Natural killer cell treated with Interleukin-12 subunit alpha and Interleukin-12 subunit beta and Interleukin-15 and Interleukin-18, amount 100 ng/mL, for 72 hours (primary cell): Measurements from ENCODE around the gene GMPPB. TPM values are rescaled to one million over a fixed set of nuclear protein-coding genes. Genes with fewer than 3 reads are reported as not detected.
A peak's percentile ranks its signal among the peaks of the same experiment; 100 is the strongest.
"Not testable (repeated sequence)": the region's sequence is repeated elsewhere in the genome, so short reads cannot be mapped to it uniquely, and the experiment has no call there.

Source experiments
- ATAC-seq, 2 donors: fragments of 150-1000 bp; cut with Tn5 transposase in 1 of 2; sonication (Bioruptor Pico), chemical (Tn5 transposase) in 1 of 2; 2 replicates each; pipeline ENCODE4 v1.10.0; 2021
- DNase-seq: peaks from one replicate; pipeline ENCODE4 v3.0.0; 2022; ENCODE audit warnings: low spot score
- H3K27ac Mint-ChIP-seq, 2 donors: 1 replicate in 1 of 2; 2 replicates in 1 of 2; pipeline ENCODE4 v1.8.0; 2022; ENCODE audit warnings: mixed read lengths in 2 of 2, mild to moderate bottlenecking in 1 of 2, moderate library complexity in 1 of 2
- H3K27me3 Mint-ChIP-seq, 2 donors: 1 replicate in 1 of 2; 2 replicates in 1 of 2; pipeline ENCODE4 v1.8.0; 2022; ENCODE audit warnings: mixed read lengths in 2 of 2
- H3K36me3 Mint-ChIP-seq: one replicate; pipeline ENCODE4 v1.8.0; 2022; ENCODE audit warnings: mixed read lengths
- H3K4me1 Mint-ChIP-seq, 2 donors: 1 replicate in 1 of 2; 2 replicates in 1 of 2; pipeline ENCODE4 v1.8.0; 2022; ENCODE audit warnings: low read depth in 2 of 2, mixed read lengths in 2 of 2, mild to moderate bottlenecking in 1 of 2
- H3K4me3 Mint-ChIP-seq: one replicate; pipeline ENCODE4 v1.8.0; 2022; ENCODE audit warnings: mixed read lengths
- H3K9me3 Mint-ChIP-seq: 2 replicates; pipeline ENCODE4 v1.8.0; 2022; ENCODE audit warnings: mixed read lengths
- total RNA-seq, 2 donors: library from RNA; stranded (reverse); gene quantifications; one replicate each; pipeline ENCODE4 v1.2.3, GENCODE V29; 2022

GMPPB gene
- total RNA-seq, 2 donors from 2014 or later = 83.5 to 110 TPM

DNA sequence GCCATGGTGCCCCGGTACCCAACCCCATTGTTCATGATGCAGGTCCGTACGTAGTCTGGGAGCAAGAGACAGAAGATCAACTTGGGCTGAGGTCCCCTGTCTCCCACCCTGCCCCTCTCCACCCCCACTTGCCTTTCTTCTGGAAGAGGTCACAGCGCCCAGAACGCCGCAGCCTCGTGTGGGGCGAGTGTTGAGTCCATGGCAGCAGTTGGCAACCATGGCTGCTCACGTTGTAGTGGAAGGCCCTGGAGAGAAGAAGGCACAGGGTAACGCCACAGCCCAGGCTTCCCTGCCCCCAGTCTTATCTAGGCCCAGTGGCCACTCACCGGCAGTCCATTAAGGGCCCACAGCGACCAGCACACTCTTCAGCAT, 36.3 kb downstream of the GMPPB start:
- ATAC-seq, H3K9me3 Mint-ChIP-seq, H3K4me3 Mint-ChIP-seq, H3K27ac Mint-ChIP-seq, H3K36me3 Mint-ChIP-seq, DNase-seq, H3K27me3 Mint-ChIP-seq: not testable (repeated sequence)
- H3K4me1 Mint-ChIP-seq = peaks cover 21 to 28% of the 10 kb centered on the region in 2 donors

DNA sequence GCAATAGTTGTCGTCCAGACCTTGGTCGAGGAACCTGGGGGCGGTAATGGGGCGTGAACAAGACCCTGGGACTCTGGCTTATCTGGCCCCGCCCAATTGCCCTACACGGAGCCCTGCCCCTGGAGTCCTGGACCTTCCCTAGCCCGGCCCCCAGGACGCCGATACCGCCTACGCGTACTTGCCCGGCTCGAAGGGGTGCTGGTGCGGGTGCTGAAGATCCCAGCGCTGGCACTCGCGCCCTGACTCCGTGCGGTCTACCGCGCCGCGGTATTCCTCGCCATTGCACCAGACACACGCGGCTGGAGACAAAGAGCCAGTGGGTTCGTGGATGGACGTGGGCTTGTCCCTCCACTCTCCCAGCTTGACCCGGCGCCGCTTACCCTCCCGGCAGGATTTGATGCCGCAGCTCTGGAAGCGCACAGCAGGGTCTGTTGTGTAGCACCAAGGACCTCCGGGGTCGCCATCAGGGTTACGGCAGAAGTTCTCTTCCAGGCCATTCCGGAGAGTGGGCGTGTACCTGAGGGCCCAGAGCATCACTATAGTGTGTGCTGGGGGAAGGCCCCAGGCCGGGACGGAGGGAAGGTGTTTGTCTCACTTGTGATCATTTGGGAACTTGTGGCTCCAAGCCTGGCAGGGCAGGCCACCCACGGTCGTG, 36.9 kb downstream of the GMPPB start:
- not testable (repeated sequence) for H3K4me3 Mint-ChIP-seq, H3K36me3 Mint-ChIP-seq, H3K27ac Mint-ChIP-seq, H3K27me3 Mint-ChIP-seq, DNase-seq, H3K9me3 Mint-ChIP-seq
- ATAC-seq = peak; percentile 43 to 69
- peaks cover 20 to 27% of the 10 kb centered on the region in 2 donors for H3K4me1 Mint-ChIP-seq

DNA sequence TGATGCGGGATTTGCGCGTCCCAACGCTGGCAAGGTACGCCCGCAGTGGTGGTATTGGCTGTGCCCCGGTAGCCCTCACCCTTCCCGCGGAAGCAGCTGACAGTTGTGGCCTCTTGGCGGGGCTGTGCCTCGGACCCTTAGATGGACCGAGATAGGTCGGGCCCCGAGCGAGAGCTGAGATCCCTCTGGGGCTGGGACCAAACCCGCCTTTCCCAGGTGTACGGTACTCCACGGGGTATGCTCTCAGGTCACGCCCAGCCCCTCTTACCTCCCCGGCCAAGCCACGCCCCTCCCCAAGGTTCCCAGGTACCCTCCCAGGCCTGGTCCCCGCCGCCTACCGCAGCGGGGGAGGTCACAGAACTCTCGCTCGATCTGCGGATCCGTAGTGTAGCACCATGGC, 37.4 kb downstream of the GMPPB start:
- H3K4me3 Mint-ChIP-seq, H3K9me3 Mint-ChIP-seq, H3K36me3 Mint-ChIP-seq, H3K27ac Mint-ChIP-seq, DNase-seq, H3K27me3 Mint-ChIP-seq: not testable (repeated sequence)
- peaks cover 20 to 27% of the 10 kb centered on the region in 2 donors for H3K4me1 Mint-ChIP-seq
- peak in 1 of 2 donors; percentile 1 for ATAC-seq

DNA sequence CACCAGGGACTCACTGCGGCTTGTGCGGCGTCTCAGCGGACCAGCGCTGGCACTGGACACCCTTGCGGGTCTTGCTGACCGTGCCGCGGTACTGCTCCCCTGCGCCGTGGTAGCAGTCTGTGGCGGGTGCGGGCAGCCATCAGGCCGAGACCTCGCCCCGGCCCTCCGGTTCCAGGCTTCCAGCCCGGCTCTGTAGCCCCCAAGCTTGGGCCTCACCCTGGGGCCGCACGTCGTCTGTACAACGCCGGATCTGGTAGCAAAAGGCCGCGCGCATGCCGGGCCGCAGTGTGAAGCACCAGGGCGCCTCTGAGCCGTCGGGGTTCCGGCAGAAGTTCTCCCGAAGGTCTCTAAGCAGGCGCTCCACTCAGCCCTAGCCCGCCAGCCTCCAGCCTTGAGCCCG, 37.9 kb downstream of the GMPPB start:
- not testable (repeated sequence) for ATAC-seq, H3K27me3 Mint-ChIP-seq

DNA sequence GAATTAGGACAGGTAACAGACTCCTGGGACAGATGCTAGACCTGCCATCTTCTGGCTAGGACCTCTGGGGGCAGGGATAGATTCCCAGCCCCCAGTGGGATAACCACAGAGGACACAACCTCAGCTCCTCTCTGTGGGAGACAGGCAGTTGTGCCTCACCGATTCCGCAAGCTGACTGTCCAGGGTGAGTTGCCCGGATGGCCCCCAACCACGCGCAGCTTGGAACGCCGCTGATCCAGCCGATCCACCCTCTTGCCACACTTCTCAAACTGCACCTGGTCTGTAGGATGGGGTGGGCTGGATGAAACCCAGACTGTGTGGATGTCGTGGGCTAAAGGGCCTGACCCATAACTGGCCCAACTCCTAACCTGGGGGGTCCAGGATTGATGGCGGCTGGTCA, 38.6 kb downstream of the GMPPB start:
- not testable (repeated sequence) for H3K27ac Mint-ChIP-seq, H3K4me3 Mint-ChIP-seq, H3K27me3 Mint-ChIP-seq, H3K36me3 Mint-ChIP-seq, H3K9me3 Mint-ChIP-seq, DNase-seq, ATAC-seq
- H3K4me1 Mint-ChIP-seq = peaks cover 15 to 16% of the 10 kb centered on the region in 2 donors

More for the DNA sequence above, 37.9 kb downstream of the GMPPB start:
- not testable (repeated sequence) for H3K4me3 Mint-ChIP-seq, H3K36me3 Mint-ChIP-seq, H3K9me3 Mint-ChIP-seq, H3K27ac Mint-ChIP-seq, DNase-seq
- peaks cover 20 to 22% of the 10 kb centered on the region in 2 donors for H3K4me1 Mint-ChIP-seq

DNA sequence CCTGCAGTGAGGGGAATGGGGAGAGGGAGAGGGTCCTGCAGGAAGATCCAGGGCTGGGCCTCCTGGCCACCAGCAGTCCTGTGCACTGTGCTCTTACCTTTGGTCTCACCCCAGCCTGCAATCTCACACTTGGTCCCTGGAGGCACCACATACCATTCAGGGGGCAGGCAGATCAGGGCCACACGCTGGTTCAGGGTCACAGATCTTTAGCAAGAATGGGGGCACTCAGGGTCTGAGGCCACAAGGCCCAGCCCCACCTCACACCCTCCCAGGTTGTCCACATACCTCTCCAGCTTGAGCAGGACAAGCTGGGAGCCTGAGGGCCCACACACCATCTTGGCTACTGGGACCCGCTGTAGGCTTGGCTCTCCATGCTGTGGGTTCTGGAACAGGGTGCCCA, 39.3 kb downstream of the GMPPB start:
- H3K36me3 Mint-ChIP-seq, H3K9me3 Mint-ChIP-seq, DNase-seq, ATAC-seq, H3K4me3 Mint-ChIP-seq, H3K27me3 Mint-ChIP-seq, H3K27ac Mint-ChIP-seq: not testable (repeated sequence)
- peaks cover 15 to 16% of the 10 kb centered on the region in 2 donors for H3K4me1 Mint-ChIP-seq

DNA sequence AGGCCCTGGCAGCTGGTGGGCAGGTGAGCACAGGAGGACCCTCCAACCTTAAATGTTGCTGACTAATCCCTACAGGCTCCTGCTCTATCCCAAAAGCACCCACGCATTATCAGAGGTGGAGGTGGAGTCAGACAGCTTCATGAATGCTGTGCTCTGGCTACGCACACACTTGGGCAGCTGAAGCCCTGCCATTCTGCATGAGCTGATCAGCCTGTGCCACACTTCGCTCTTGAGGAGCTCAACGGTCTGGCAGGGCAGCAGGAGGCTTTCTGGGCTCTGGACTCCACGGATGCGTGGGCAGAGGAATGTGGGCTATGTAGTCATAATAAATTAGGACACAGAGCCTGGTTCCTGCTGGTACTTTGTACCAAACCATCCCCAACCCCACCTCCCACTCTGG, 40.6 kb downstream of the GMPPB start:
- DNase-seq (no peak), ATAC-seq (no peak)
- Mint-ChIP-seq H3K4me1 (peaks cover 8 to 9% of the 10 kb centered on the region in 2 donors), H3K27ac (no peak overlapping the region), H3K4me3 (no peak overlapping the region), H3K27me3 (no peaks in the 10 kb centered on the region), H3K9me3 (no peaks in the 10 kb centered on the region), H3K36me3 (peaks cover 9% of the 10 kb centered on the region)

DNA sequence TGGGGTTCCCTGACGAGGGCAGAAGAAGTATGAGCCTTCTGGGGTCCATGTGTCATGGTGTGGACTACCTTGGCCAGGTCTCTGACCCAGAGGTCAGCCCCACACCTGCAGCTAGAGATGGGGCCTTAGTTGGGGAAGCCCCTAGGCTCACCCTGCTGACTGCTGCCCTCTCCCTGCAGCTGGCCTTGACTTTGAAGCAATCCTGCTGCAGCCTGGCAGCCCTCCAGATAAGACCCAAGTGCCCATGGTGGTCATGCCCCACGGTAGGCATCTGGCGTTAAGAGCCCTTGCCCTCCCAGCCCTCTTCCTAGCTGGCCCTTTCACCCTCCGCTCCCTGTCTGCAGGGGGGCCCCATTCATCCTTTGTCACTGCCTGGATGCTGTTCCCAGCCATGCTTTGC, 42.2 kb downstream of the GMPPB start:
- Mint-ChIP-seq H3K9me3 (no peaks in the 10 kb centered on the region), H3K4me3 (no peak overlapping the region)

DNA sequence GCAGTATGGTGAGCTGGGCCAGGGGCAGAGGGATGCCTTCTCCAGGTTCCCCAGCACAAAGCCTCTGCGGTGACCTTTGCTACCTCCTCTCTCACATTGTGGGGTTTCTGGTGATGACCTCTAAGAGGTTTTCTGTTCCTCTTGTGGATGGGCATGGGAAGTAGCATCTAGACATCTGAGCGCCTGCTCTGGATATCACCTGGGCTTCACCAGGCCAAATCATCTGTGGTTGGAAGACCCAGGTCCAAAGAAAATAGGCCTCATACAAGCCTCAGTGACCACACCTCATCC, 42.6 kb downstream of the GMPPB start:
- peaks cover 10% of the 10 kb centered on the region in 2 donors for H3K4me1 Mint-ChIP-seq
- H3K27me3 Mint-ChIP-seq = no peaks in the 10 kb centered on the region
- DNase-seq (no peak), ATAC-seq (no peak)
- H3K27ac Mint-ChIP-seq = no peak overlapping the region
- H3K36me3 Mint-ChIP-seq = peaks cover 10% of the 10 kb centered on the region
- H3K9me3 Mint-ChIP-seq = no peaks in the 10 kb centered on the region
- no peak overlapping the region for H3K4me3 Mint-ChIP-seq

More for the DNA sequence above, 42.2 kb downstream of the GMPPB start:
- Mint-ChIP-seq H3K4me1 (peaks cover 10% of the 10 kb centered on the region in 2 donors), H3K27me3 (no peaks in the 10 kb centered on the region), H3K27ac (no peak overlapping the region), H3K36me3 (peaks cover 10% of the 10 kb centered on the region)
- ATAC-seq = no peak
- no peak for DNase-seq

DNA sequence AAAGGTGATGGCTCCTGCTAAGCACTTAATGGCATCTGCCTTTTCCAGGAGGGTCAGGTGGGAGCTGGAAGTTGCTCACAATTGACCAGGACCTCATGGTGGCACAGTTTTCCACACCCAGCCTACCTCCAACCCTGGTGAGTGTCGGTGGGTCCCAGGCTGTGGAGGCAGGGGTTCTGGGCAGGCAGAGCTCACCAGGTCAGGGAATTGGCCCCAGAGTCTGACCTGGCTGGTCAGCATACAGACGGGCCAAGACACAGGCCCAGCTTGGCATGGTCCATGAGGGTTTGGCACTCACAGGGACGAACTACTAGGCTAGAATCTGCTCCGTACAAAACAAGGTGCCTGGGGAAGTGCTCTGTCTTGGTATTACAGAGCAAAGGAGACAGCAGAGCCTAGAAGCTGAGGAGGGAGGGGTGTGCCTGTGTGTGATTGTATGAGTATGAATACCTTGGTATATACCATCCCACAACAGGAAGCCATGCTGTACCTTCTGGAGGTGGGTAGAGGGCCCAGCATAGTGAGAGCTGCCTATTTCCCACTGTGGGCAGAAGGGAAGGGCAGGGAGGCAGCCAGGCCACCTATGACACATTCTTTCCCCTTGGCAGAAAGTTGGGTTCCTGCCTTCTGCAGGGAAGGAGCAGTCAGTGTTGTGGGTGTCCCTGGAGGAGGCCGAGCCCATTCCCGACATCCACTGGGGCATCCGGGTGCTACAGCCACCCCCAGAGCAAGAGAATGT, 43.1 kb downstream of the GMPPB start:
- ATAC-seq = no peak
- no peak for DNase-seq
- H3K36me3 Mint-ChIP-seq = peaks cover 10% of the 10 kb centered on the region
- no peak overlapping the region for H3K27ac Mint-ChIP-seq
- H3K27me3 Mint-ChIP-seq = no peaks in the 10 kb centered on the region
- no peaks in the 10 kb centered on the region for H3K9me3 Mint-ChIP-seq
- H3K4me1 Mint-ChIP-seq = peaks cover 13% of the 10 kb centered on the region in 2 donors
- H3K4me3 Mint-ChIP-seq = no peak overlapping the region

DNA sequence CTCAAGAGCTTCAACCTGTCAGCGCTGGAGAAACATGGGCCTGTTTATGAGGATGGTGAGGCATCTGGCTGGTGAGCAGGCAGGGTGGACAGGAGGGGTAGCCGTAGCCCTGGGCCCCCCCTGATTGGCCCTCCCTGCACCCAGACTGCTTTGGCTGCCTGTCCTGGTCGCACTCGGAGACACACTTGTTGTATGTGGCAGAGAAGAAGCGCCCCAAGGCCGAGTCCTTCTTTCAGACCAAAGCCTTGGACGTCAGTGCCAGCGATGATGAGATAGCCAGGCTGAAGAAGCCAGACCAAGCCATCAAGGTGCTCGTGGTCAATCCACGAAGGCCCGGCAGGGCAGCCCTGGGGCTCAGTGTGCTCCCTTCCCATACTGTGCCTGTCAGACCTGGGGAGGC, 47.8 kb downstream of the GMPPB start:
- no peak overlapping the region for H3K4me3 Mint-ChIP-seq
- peaks cover 10% of the 10 kb centered on the region for H3K36me3 Mint-ChIP-seq
- H3K9me3 Mint-ChIP-seq = no peaks in the 10 kb centered on the region
- no peak for DNase-seq
- peaks cover 29 to 36% of the 10 kb centered on the region in 2 donors for H3K4me1 Mint-ChIP-seq
- no peak overlapping the region for H3K27ac Mint-ChIP-seq
- H3K27me3 Mint-ChIP-seq = no peaks in the 10 kb centered on the region
- ATAC-seq = no peak

DNA sequence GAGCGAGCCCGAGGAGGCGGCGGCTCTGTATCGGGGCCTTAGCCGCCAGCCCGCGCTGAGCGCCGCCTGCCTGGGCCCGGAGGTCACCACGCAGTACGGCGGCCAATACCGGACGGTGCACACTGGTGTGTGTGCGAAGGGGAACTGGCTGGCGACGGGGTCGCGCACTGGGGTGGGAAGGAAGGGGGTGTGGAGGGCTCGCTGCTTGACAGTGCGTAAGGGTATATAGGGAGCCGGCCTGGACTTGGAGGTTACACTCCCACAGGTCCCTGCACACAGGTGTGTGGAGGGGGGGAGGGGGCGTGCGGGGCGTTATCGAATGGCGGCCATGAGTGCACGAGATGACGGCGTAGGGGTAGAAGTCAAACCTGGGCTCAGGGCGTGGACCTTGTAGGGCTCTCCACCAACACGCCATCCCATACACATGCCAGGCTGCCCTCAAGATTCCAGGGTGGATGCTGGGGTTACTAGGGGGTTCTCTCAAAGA, 49.2 kb downstream of the GMPPB start:
- ATAC-seq (peak; percentile 22 to 46), DNase-seq (no peak)
- peak overlapping the region; percentile 87 for H3K4me3 Mint-ChIP-seq
- peaks cover 4% of the 10 kb centered on the region for H3K36me3 Mint-ChIP-seq
- no peaks in the 10 kb centered on the region for H3K27me3 Mint-ChIP-seq
- H3K9me3 Mint-ChIP-seq = no peaks in the 10 kb centered on the region
- peak overlapping the region; percentile 91 to 94 for H3K27ac Mint-ChIP-seq
- peaks cover 23 to 30% of the 10 kb centered on the region in 2 donors for H3K4me1 Mint-ChIP-seq

DNA sequence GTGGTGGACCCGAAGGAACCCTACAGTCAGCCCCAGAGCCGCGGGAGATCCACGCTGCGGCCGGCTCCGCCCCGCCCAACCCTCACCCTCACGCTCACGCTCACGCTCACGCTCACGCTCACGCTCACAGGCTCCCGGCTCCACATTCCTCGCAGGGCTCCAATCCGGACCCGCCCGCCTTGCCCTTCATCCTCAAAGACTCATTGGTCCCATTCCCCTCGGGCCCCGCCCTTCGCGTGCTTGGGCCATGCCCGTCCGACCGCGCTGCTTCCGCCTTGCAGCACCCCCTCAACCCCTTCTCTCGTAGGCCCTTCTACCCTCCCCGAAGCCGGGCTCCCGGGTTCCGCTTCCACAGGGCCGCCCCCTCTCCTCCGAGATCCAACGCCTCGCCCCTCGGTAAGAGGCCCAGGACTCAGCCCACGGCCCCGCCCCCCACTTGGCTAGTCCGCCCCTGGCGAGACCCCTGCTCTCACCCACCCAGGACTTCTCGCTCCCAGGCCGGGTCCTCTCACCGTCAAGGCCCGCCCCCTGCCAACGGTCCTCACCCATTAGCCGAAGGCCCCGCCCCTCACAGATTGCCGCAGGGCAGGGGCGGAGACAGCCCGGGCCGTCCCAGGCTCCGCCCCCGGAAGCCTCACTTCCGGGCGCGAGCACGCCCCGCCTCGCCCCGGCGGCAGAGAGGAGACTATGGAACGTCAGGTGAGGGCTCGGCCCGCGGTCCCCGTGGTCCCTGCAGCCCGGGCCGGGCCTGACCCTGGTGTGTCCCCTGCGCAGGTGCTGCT, 49.8 kb downstream of the GMPPB start, which contains the start of gene APEH:
Gene APEH, plus strand, starts transcription at position 637 of the 782 bp plus-strand sequence. Its CDS starts 51 bp downstream, at position 688.
- no peaks in the 10 kb centered on the region for H3K27me3 Mint-ChIP-seq
- peak within 1 kb of the TSS; percentile 91 to 94 for H3K27ac Mint-ChIP-seq
- ATAC-seq (peak; percentile 91 to 95), DNase-seq (peak; percentile 99)
- H3K4me1 Mint-ChIP-seq = peaks cover 23 to 32% of the 10 kb centered on the region in 2 donors
- H3K36me3 Mint-ChIP-seq = peaks cover 4% of the 10 kb centered on the region
- H3K4me3 Mint-ChIP-seq = peak within 1 kb of the TSS; percentile 87
- no peaks in the 10 kb centered on the region for H3K9me3 Mint-ChIP-seq
